Measurements from ENCODE around the gene PEAK1.
"Not testable (repeated sequence)": the region's sequence is repeated elsewhere in the genome, so short reads cannot be mapped to it uniquely, and the experiment has no call there.

PEAK1 gene

GRCh38 chr15:77406173-77406759 lies 13.6 kb downstream of the PEAK1 start:
- in situ Hi-C loops (cut with MboI; ENCODE audit: low sequenced_read_pairs), result not testable (repeated sequence)

GRCh38 chr15:77402740-77403379 lies 17.0 kb downstream of the PEAK1 start:
- in situ Hi-C loops (cut with MboI; ENCODE audit: low sequenced_read_pairs), result no loop called here

GRCh38 chr15:77400258-77400657 lies 19.6 kb downstream of the PEAK1 start:
- in situ Hi-C loops (cut with MboI; ENCODE audit: low sequenced_read_pairs), result no loop called here

GRCh38 chr15:77398927-77399326 lies 21.0 kb downstream of the PEAK1 start:
- in situ Hi-C loops (cut with MboI; ENCODE audit: low sequenced_read_pairs), result no loop called here

GRCh38 chr15:77396692-77397091 lies 23.2 kb downstream of the PEAK1 start:
- in situ Hi-C loops (cut with MboI; ENCODE audit: low sequenced_read_pairs), result no loop called here

- in situ Hi-C loops (cut with MboI; ENCODE audit: low sequenced_read_pairs), result no loop called here
Observed at GRCh38 chr15:77395013-77395774, 24.7 kb downstream of the PEAK1 start.

- in situ Hi-C loops (cut with MboI; ENCODE audit: low sequenced_read_pairs), result no loop called here
Observed at GRCh38 chr15:77393471-77393840, 26.4 kb downstream of the PEAK1 start.

GRCh38 chr15:77392762-77393470 lies 27.0 kb downstream of the PEAK1 start:
- in situ Hi-C loops (cut with MboI; ENCODE audit: low sequenced_read_pairs), result no loop called here

- in situ Hi-C loops (cut with MboI; ENCODE audit: low sequenced_read_pairs), result no loop called here
Observed at GRCh38 chr15:77391372-77391951, 28.4 kb downstream of the PEAK1 start.

GRCh38 chr15:77387365-77388105 lies 32.4 kb downstream of the PEAK1 start:
- in situ Hi-C loops (cut with MboI; ENCODE audit: low sequenced_read_pairs), result no loop called here

- in situ Hi-C loops (cut with MboI; ENCODE audit: low sequenced_read_pairs), result no loop called here
Observed at GRCh38 chr15:77386626-77387025, 33.3 kb downstream of the PEAK1 start.

- in situ Hi-C loops (cut with MboI; ENCODE audit: low sequenced_read_pairs), result no loop called here
Observed at GRCh38 chr15:77384589-77385359, 35.1 kb downstream of the PEAK1 start.

GRCh38 chr15:77384086-77384485 lies 35.8 kb downstream of the PEAK1 start:
- in situ Hi-C loops (cut with MboI; ENCODE audit: low sequenced_read_pairs), result no loop called here

GRCh38 chr15:77380033-77380432 lies 39.9 kb downstream of the PEAK1 start:
- in situ Hi-C loops (cut with MboI; ENCODE audit: low sequenced_read_pairs), result no loop called here

GRCh38 chr15:77376770-77377169 lies 43.1 kb downstream of the PEAK1 start:
- in situ Hi-C loops (cut with MboI; ENCODE audit: low sequenced_read_pairs), result no loop called here

GRCh38 chr15:77375133-77375532 lies 44.8 kb downstream of the PEAK1 start:
- in situ Hi-C loops (cut with MboI; ENCODE audit: low sequenced_read_pairs), result no loop called here

GRCh38 chr15:77373441-77373840 lies 46.5 kb downstream of the PEAK1 start:
- in situ Hi-C loops (cut with MboI; ENCODE audit: low sequenced_read_pairs), result no loop called here

GRCh38 chr15:77371850-77372563 lies 47.9 kb downstream of the PEAK1 start:
- in situ Hi-C loops (cut with MboI; ENCODE audit: low sequenced_read_pairs), result no loop called here

GRCh38 chr15:77370580-77370979 lies 49.3 kb downstream of the PEAK1 start:
- in situ Hi-C loops (cut with MboI; ENCODE audit: low sequenced_read_pairs), result no loop called here
